Measurements from ENCODE around the gene ROR2.

ROR2 gene

GRCh38 chr9:91865041-91865440 is 85.0 kb downstream of the ROR2 start:
- DNase-seq = no peak

- peak; percentile 69 for DNase-seq
Observed at GRCh38 chr9:91864380-91864779, 85.6 kb downstream of the ROR2 start.

DNA sequence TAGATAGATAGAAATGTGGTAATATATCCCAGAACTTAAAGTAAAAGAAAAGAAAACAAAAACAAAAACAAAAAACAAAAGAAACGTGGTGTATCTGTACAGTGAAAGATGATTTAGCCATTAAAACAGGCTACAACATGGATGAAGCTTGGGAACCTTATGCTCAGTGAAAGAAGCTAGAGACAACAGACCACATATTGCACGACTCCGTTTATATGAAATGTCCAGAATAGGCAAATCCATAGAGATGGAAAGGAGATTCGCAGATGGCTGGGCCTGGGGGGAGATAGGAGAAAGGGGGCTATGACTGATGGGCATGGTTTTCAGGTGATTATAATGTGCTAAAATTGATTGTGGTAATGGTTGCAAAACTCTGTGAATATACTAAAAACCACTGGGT is 86.6 kb downstream of the ROR2 start:
- no peak for DNase-seq

DNA sequence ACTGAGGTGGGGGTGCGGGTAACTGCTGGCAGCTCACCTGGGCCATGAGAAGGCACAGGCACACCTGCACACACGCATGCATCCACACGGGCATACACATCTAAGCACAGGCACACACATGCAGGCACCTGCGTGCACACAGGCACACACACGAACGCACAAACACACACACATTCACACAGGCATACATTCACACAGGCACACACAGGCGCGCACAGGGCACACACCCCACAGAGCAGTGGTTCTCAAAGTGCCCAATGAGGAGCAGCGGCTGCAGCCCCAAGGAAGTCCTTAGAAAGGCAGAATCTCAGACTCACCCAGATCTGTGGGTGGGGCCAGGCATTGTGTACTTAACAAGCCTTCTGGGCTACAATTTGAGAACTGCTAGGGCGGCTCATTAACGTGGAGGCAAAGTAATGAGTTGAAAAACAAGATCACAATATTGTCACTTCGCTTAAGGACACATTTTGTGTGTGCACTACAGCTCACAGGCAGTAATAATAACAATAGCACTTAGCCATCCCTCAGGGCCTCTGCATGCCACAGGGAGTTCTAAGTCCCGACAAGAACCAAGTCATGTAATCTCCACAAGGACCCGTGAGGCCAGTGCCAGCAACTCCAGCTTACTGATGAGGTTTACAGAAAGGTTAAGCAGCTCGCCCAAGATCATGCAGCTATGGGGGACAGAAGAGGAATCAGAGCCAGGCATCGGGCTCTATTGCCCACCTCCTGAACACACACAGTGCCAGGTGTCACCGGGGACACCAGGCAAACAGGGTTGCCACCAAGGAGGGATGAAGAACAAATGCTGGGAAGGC is 91.6 kb downstream of the ROR2 start:
- no peak for DNase-seq

GRCh38 chr9:91857291-91858212 is 92.5 kb downstream of the ROR2 start:
- DNase-seq = peak; percentile 59

GRCh38 chr9:91856419-91856818 is 93.6 kb downstream of the ROR2 start:
- DNase-seq = peak; percentile 21

DNA sequence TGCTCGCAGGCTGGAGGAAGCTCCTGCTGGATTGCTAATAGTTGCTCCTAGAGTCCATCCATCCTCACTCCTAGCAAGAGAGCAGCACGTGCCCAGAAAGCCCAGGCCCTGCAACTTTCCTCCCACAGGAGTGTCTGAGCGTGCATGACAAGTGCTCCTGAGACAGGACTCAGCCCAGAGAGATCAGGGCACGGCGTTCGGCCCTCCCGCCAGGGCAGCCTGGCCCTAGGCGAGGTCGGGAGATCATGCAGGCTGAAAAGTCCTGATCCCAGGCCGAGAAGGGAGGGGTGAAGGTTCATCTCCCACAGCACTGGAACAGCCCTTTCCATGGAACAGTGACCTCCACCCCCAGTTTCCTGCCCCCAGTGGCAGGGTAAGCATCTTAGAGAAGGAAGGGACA is 94.8 kb downstream of the ROR2 start:
- DNase-seq = no peak

- no peak for DNase-seq
Observed at GRCh38 chr9:91852801-91853347, 97.2 kb downstream of the ROR2 start.

DNA sequence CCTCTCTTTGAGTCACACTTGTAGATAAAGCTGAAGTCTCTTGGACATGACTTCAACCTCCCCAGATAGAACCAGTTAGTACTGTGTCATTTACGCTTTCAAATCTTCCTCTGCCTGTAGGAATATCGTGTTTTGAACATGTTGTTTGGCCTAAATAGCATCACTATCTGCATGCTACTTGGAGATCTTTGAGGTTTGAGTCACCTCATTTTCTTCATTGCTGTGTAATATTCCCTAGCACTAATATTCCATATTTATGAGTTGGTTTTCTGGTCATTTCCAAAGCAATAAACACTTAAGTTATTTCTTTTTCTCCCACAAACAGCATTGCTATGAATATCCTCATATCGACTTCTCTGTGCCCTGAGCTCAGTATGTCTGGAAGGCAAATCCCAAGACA is 100.3 kb downstream of the ROR2 start:
- no peak for DNase-seq

DNA sequence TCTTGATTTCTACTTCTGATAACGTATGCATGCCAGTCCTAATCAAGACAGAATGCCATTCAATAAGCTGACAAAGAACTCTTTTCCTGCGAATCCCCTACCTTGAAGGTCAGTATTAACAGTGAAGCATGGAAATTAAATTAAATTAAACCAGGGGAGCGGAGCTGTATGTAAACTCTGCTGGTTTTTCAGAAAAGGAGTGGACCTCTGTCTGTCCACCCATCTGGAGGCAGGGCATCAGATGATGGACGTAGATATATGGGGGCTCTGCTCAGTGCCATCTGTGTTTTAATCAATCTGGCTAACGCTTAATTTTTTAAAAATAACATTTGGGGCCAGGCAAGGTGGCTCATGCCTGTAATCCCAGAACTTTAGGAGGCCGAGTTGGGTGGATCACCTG is 101.9 kb downstream of the ROR2 start:
- no peak for DNase-seq

DNA sequence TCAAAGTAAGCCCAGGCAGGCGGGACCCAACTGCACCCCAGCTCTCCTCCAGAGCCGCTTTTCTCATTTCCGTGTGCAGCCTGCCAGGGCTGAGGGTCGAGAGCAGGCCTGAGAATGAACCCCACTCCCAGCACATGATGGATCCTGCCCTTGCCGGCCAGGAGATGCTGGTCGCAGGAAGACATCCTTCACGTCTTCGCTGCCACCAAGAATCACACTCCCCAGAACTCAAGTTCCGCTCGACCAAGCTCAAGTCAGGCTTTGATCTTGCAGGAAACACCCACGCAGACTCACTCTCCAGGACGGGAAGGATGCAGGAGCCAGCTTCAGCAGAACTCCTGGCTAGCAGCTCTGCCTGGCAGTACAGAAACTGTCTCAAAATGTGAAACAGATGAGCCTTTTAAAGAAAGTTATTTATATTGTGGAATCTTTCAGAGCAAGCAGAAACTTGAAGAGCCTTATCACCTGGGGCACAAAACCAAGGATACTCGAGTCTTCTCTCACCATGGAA is 102.4 kb downstream of the ROR2 start:
- DNase-seq = peak; percentile 65

DNA sequence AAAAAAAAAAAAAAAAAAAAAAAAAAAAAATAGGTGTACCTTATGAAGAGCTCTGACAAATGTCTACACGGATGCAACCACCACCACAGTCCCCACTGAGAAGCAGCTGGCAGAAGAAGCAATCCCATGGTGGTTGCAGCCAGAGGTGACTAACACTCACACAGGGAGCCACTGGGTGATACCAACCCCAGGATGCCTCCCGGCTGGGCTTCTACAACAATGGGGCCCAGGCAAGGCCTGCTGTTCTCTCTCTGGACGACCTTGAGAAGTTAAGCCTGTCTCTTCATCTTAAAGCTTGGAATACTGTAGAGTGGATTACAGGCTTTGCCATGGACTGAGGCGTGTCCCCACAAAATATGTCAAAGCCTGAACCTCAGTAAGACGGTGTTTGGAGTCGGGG is 104.1 kb downstream of the ROR2 start:
- no peak for DNase-seq

DNA sequence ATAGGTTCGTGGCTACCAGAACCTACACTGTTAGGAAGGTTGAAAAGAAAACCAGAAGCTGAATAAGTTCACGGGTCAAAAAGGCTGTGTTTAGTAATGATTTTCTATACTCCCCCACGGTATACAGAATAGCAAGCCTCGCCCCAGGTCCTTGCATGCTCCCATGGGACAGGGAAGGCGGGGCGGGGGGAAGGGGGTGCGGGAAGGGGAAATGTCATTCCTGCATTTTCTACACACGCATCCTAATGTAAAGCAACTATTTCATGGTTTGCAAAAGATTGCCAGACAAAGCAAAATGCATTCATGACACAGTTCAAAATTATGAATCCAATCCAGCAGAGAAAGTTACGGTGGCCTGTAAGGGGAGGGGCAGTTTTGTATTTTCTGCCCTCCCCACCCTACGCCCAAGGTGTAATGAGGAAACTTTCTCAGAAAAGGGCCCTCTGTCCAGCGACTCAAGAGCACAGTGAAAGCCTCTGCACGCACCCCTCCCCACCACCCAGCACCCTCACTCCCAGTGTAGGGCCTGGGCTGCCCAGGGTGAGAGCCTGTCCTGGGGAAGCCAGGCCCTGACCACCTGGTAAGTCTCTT is 105.2 kb downstream of the ROR2 start:
- peak; percentile 64 for DNase-seq

DNA sequence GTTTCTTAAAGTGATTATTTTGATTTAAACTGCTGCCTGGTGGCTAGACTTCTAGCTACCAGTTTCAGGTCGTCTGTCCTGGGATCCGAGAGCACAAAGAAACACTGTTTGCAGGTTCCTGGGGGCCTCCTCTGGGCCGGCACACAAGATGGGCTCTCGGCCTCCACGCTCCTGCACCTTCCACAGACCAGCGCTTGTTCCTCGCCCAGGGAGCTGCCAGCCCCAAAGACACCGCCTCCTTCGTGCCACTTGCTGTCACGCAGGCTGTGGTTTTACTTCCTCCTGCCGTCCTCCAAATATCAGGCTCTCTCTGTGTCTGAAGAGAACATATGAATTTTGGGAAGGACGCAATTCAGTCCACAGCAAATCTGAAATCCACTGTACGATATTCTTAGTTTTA is 105.8 kb downstream of the ROR2 start:
- no peak for DNase-seq

GRCh38 chr9:91843623-91844148 is 106.3 kb downstream of the ROR2 start:
- DNase-seq = peak; percentile 62

DNA sequence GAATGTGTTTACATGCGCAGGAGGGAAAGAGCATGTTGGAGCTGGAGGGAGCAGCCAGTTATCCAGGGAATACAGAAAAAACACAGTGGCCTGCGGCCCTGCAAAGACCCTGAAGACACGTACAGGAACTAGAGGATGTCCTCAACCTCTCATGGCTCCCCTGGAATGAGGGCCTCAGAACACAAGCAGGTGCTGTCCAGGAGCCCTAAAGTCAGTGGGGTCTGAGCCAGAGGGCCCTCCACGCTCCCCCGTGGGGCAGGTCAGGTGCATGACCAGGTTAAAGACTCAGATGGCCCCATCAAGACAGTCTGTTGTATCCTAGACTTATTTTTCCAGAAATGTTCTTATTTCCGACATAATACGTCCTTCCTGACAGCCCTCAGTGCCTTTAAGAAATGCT is 106.9 kb downstream of the ROR2 start:
- DNase-seq = no peak

- no peak for DNase-seq
Observed at GRCh38 chr9:91842358-91843049, 107.5 kb downstream of the ROR2 start.

DNA sequence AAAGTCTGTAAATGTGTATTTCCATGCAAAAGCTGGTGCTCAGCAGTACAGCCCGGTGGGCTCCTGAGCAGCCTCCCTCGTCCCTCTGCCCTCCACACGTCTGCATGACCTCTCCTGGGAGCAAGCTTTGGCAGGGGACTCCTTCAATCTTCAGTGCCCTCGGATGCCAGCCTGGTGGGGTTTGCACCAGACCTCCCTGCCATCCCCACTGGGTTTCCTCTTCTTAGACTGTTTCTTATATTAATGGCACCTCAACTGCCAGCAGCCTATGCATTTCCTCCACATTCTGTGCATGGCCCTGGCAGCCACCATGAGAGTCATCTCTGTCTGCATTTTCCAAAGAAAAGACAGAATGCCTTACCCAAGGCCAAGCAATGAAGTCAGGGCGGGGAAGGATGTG is 108.4 kb downstream of the ROR2 start:
- no peak for DNase-seq

DNA sequence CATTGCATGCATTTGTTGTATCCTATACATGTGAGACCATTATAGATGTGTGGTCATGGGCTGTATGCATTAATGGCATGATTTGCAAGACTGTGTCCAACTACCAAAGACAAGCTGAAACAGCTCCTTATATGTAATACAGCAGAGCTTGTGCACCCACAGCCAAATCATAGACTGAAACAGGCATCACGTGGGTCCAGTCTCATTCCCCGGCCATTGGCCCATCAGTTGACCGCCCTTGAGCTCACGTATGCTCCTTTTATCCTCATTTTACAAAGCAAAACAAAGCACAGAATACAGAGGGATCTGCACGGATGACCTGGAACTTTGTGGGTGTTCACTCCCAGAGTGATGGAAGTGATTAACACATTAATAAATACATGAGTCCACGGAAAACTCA is 109.1 kb downstream of the ROR2 start:
- DNase-seq = no peak

- DNase-seq = no peak
Observed at GRCh38 chr9:91840469-91840868, 109.6 kb downstream of the ROR2 start.

DNA sequence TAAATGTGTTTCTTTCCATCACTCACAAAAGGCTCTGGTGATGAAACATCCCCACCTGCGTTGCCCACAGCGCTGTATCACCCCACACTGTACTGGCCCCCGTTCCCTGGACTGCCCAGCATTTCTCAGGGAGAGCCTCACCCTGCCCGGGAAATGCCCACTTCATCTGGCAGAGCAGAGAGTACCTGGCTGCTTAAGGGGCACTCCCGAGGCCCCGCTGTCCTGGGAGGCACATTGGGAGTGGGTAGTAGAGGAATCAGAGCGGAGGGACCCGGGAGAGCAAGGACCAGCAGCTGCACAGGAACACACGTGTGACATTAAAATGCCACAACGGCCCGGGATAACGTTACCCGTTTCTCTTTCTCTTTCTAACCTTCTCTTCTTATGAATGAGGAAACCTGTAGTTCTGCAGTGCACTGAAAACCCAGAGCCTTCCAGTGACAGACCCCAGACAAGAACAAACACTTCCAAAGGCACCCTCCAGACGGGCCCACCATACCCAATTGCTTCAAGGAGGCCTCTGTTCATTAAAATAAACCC is 110.0 kb downstream of the ROR2 start:
- DNase-seq = no peak

Data from fibroblast of skin of right quadriceps (primary cell).